Stimulated activated CD4-positive, alpha-beta T cell treated with anti-CD3 and anti-CD28 coated beads, Interleukin-4, amount 100 ng/mL, for 48 hours (primary cell): ENCODE data around the gene GATA5.

Experiments used
- DNase-seq, 2 donors: peaks; one replicate each; pipeline ENCODE4 v3.0.0-alpha.2; 2020; ENCODE audit warnings: low read depth in 2 of 2

GATA5 gene

GRCh38 chr20:62472941-62473585 lies 2.7 kb downstream of the GATA5 start:
- no peak for DNase-seq

GRCh38 chr20:62472138-62472940 lies 3.5 kb downstream of the GATA5 start:
- no peak for DNase-seq

- no peak for DNase-seq
These were observed 5.3 kb downstream of the GATA5 start for GRCh38 chr20:62470459-62470858.

GRCh38 chr20:62470001-62470400 lies 5.8 kb downstream of the GATA5 start:
- no peak for DNase-seq

GRCh38 chr20:62469352-62469751 lies 6.4 kb downstream of the GATA5 start:
- no peak for DNase-seq

- no peak for DNase-seq
These were observed 8.8 kb downstream of the GATA5 start for GRCh38 chr20:62466806-62467537.

- DNase-seq: no peak
These were observed 9.6 kb downstream of the GATA5 start for GRCh38 chr20:62466072-62466760.

GRCh38 chr20:62464990-62465389 lies 10.8 kb downstream of the GATA5 start:
- no peak for DNase-seq

GRCh38 chr20:62464425-62464770 lies 11.4 kb downstream of the GATA5 start:
- no peak for DNase-seq

- DNase-seq: no peak
These were observed 12.0 kb downstream of the GATA5 start for GRCh38 chr20:62463651-62464424.

- no peak for DNase-seq
These were observed 12.7 kb downstream of the GATA5 start for GRCh38 chr20:62462976-62463592.

GRCh38 chr20:62461834-62462233 lies 14.0 kb downstream of the GATA5 start:
- DNase-seq: no peak

GRCh38 chr20:62461157-62461556 lies 14.6 kb downstream of the GATA5 start:
- no peak for DNase-seq

GRCh38 chr20:62460678-62461077 lies 15.1 kb downstream of the GATA5 start:
- DNase-seq: no peak

GRCh38 chr20:62459488-62459887 lies 16.3 kb downstream of the GATA5 start:
- DNase-seq: no peak

GRCh38 chr20:62458275-62459251 lies 17.2 kb downstream of the GATA5 start:
- DNase-seq: no peak

- DNase-seq: no peak
These were observed 18.0 kb downstream of the GATA5 start for GRCh38 chr20:62457831-62458230.

- DNase-seq: no peak
These were observed 18.7 kb downstream of the GATA5 start for GRCh38 chr20:62457098-62457497.

- no peak for DNase-seq
These were observed 19.9 kb downstream of the GATA5 start for GRCh38 chr20:62455929-62456328.
